Upper lobe of left lung (tissue), 6 donors: ENCODE measurements around the gene TRIM8. TPM values are rescaled to one million over a fixed set of nuclear protein-coding genes. Genes with fewer than 3 reads are reported as not detected.

Experiments used
- ATAC-seq, 2 donors: fragments of 200-7000 bp; cut with Tn5 transposase; one replicate each; pipeline ENCODE4 v1.9.1; 2022; ENCODE audit warnings: mild to moderate bottlenecking in 2 of 2, moderate library complexity in 2 of 2; ENCODE audit not compliant: low FRiP score in 2 of 2
- DNase-seq, 2 donors: peaks; one replicate each; pipeline ENCODE4 v3.0.0-alpha.2; 2019 to 2020
- H3K27ac ChIP-seq, 4 donors: fragments of 200-600 bp; sonication (generic); one replicate each; pipeline ENCODE4 v1.5.1; 2016 to 2019
- H3K27me3 ChIP-seq, 4 donors: fragments of 200-600 bp; sonication (generic); one replicate each; pipeline ENCODE4 v1.5.1; 2017 to 2019
- H3K36me3 ChIP-seq, 4 donors: fragments of 200-600 bp; sonication (generic); one replicate each; pipeline ENCODE4 v1.5.1; 2016 to 2019
- H3K4me1 ChIP-seq, 4 donors: fragments of 200-600 bp; sonication (generic); one replicate each; pipeline ENCODE4 v1.5.1; 2018 to 2019
- H3K4me3 ChIP-seq, 4 donors: fragments of 200-600 bp; sonication (generic); one replicate each; pipeline ENCODE4 v1.5.1; 2017 to 2019; ENCODE audit warnings: mild to moderate bottlenecking in 2 of 4, moderate library complexity in 1 of 4
- H3K9me3 ChIP-seq, 4 donors: fragments of 200-600 bp; sonication (generic); one replicate each; pipeline ENCODE4 v1.5.1; 2018 to 2019
- EP300 ChIP-seq, 4 donors: sonication (generic); formaldehyde crosslinking; IDR thresholded peaks; one replicate each; pipeline ENCODE4 v1.5.1; 2017; ENCODE audit warnings: antibody characterized with exemption in 4 of 4, control low read depth in 2 of 4
- POLR2A ChIP-seq, 4 donors: fragments of 450-650 bp; IDR thresholded peaks; one replicate each; pipeline ENCODE4 v1.5.1; 2016 to 2017; ENCODE audit warnings: antibody characterized with exemption in 4 of 4, mild to moderate bottlenecking in 2 of 4
- POLR2AphosphoS5 ChIP-seq, 2 donors: sonication (generic); formaldehyde crosslinking; IDR thresholded peaks; one replicate each; pipeline ENCODE4 v1.5.1; 2017; ENCODE audit warnings: antibody characterized with exemption in 2 of 2
- WGBS, 2 donors: methylation state at CpG; one replicate each; pipeline ENCODE4 v1.1.5; 2017 to 2018; 5-methylcytosine and 5-hydroxymethylcytosine counted together
- total RNA-seq, 6 donors: library from RNA; depleted of rRNA in 4 of 6; stranded (reverse); fragments of >200 nt in 4 of 6; gene quantifications; one replicate each; pipeline versions ENCODE4 v1.1.0 to v1.2.1, GENCODE V29; 2016 to 2021
- TF ChIP-seq, protein P1 (sequence below), 6 experiments: fragments of 450-650 bp in 4 of 6; fragments of 200-600 bp in 2 of 6; sonication (generic) in 2 of 6; IDR thresholded peaks; one replicate each; pipeline ENCODE4 v1.5.1; 2016 to 2019; ENCODE audit warnings: antibody characterized with exemption in 6 of 6
- donor health status: DM: no; HTN: no; CAD: no; lungs with moderate emphysema.
- donor health status: DM: no; HTN: yes; CAD: no; lungs with severe emphysema.

The TRIM8 gene
- total RNA-seq, 6 donors from 2014 or later = 162 to 279 (median 177) TPM

GRCh38 chr10:102657984-102658724, 13.9 kb downstream of the TRIM8 start:
- ATAC-seq (peak; percentile 34 to 85), DNase-seq (peak; percentile 61 to 82)
- Histone ChIP-seq H3K27ac (peak overlapping the region; percentile 76 to 93 (median 83)), H3K27me3 (no peaks in the 10 kb centered on the region), H3K4me1 (peaks cover 55 to 80% (median 67%) of the 10 kb centered on the region in 4 donors), H3K4me3 (no peak overlapping the region), H3K36me3 (peaks cover 17 to 58% (median 46%) of the 10 kb centered on the region in 4 donors), H3K9me3 (no peaks in the 10 kb centered on the region)
- peak in 2 of 4 donors; percentile 5 to 50 for TF ChIP-seq EP300 (IDR thresholded peaks at IDR 0.05)
- TF ChIP-seq, protein P1, sequence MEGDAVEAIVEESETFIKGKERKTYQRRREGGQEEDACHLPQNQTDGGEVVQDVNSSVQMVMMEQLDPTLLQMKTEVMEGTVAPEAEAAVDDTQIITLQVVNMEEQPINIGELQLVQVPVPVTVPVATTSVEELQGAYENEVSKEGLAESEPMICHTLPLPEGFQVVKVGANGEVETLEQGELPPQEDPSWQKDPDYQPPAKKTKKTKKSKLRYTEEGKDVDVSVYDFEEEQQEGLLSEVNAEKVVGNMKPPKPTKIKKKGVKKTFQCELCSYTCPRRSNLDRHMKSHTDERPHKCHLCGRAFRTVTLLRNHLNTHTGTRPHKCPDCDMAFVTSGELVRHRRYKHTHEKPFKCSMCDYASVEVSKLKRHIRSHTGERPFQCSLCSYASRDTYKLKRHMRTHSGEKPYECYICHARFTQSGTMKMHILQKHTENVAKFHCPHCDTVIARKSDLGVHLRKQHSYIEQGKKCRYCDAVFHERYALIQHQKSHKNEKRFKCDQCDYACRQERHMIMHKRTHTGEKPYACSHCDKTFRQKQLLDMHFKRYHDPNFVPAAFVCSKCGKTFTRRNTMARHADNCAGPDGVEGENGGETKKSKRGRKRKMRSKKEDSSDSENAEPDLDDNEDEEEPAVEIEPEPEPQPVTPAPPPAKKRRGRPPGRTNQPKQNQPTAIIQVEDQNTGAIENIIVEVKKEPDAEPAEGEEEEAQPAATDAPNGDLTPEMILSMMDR (IDR thresholded peaks at IDR 0.05) = no peak
- peak; percentile 32 to 48 for TF ChIP-seq POLR2AphosphoS5 (IDR thresholded peaks at IDR 0.05)
- TF ChIP-seq POLR2A (IDR thresholded peaks at IDR 0.05) = peak in 1 of 4 donors; percentile 60
- 28 to 49% methylated on average over 12 to 13 of the region's 13 CpGs for WGBS, 2 donors

DNA sequence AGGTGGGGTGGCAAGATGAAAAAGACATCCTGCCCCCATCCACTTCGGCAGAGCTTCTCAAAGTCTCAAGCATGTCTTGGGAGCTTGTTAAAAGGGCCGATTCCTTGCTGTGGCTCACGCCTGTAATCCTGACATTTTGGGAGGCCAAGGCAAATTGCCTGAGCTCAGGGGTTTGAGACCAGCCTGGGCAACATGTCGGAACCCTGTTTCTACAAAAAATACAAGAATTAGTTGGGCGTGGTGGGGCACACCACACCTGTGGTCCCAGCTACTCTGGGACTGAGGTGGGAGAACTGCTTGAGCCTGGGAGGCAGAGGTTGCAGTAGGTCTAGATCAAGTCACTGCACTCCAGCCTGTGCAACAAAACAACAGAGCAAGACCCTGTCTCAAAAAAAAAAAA, 14.5 kb downstream of the TRIM8 start:
- TF ChIP-seq, protein P1 (IDR thresholded peaks at IDR 0.05) = no peak
- no peak for TF ChIP-seq POLR2AphosphoS5 (IDR thresholded peaks at IDR 0.05)
- DNase-seq (peak in 1 of 2 donors; percentile 20), ATAC-seq (no peak)
- Histone ChIP-seq H3K27me3 (no peaks in the 10 kb centered on the region), H3K36me3 (peaks cover 17 to 51% (median 40%) of the 10 kb centered on the region in 4 donors), H3K4me3 (no peak overlapping the region), H3K27ac (peak overlapping the region; percentile 76 to 93 (median 83)), H3K4me1 (peaks cover 51 to 73% (median 61%) of the 10 kb centered on the region in 4 donors), H3K9me3 (no peaks in the 10 kb centered on the region)
- 75 to 81% methylated on average over 4 to 5 of the region's 5 CpGs for WGBS, 2 donors

GRCh38 chr10:102660888-102661657, 16.8 kb downstream of the TRIM8 start:
- DNase-seq = peak; percentile 63 to 89
- H3K27ac ChIP-seq = peak overlapping the region; percentile 35 to 86 (median 77)
- H3K4me1 ChIP-seq = peaks cover 45 to 56% (median 53%) of the 10 kb centered on the region in 4 donors
- H3K36me3 ChIP-seq = peaks cover 7 to 29% (median 19%) of the 10 kb centered on the region in 4 donors
- no peaks in the 10 kb centered on the region for H3K9me3 ChIP-seq
- peak overlapping the region in 2 of 4 donors; percentile 8 to 23 for H3K4me3 ChIP-seq
- peak; percentile 44 to 85 for ATAC-seq
- TF ChIP-seq EP300 (IDR thresholded peaks at IDR 0.05) = no peak
- TF ChIP-seq POLR2A (IDR thresholded peaks at IDR 0.05) = peak in 1 of 4 donors; percentile 10
- TF ChIP-seq POLR2AphosphoS5 (IDR thresholded peaks at IDR 0.05) = peak; percentile 76 to 80
- TF ChIP-seq, protein P1 (IDR thresholded peaks at IDR 0.05) = no peak
- H3K27me3 ChIP-seq = no peaks in the 10 kb centered on the region
- WGBS, 2 donors = 9 to 36% methylated on average over 5 to 21 of the region's 22 CpGs

DNA sequence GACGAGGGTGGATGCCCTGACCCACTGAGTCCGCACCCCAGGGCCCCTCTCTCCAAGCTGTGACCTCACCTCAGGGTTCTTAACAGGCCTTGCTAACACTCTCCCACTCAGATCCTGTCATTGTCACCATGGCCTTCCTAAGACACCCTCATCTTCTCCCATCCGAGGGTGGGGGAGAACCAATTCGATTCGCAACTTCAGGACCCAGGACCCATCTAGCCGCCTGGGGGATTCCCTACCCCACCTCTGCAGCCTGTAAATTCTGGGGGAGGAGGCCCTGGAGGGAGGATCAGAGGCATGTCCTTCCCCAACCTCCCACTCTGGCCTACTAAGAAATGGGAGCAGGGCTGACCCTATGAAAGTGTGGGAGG, 17.4 kb downstream of the TRIM8 start:
- Histone ChIP-seq H3K4me3 (peak overlapping the region in 2 of 4 donors; percentile 8 to 23), H3K36me3 (peaks cover 3 to 23% (median 13%) of the 10 kb centered on the region in 4 donors), H3K27ac (peak overlapping the region; percentile 35 to 86 (median 77)), H3K9me3 (no peaks in the 10 kb centered on the region), H3K27me3 (no peaks in the 10 kb centered on the region), H3K4me1 (peaks cover 43 to 51% (median 47%) of the 10 kb centered on the region in 4 donors)
- 63 to 72% methylated on average over 6 of the region's 6 CpGs for WGBS, 2 donors
- DNase-seq (no peak), ATAC-seq (no peak)
- TF ChIP-seq EP300 (IDR thresholded peaks at IDR 0.05) (no peak), POLR2AphosphoS5 (IDR thresholded peaks at IDR 0.05) (no peak), POLR2A (IDR thresholded peaks at IDR 0.05) (no peak)
- TF ChIP-seq, protein P1 (IDR thresholded peaks at IDR 0.05) = no peak
